Endodermal cell (in vitro differentiated cells): Measurements from ENCODE around the gene ULBP2. TPM values are rescaled to one million over a fixed set of nuclear protein-coding genes. Genes with fewer than 3 reads are reported as not detected.

ENCODE experiments used
- DNase-seq: peaks from one replicate; pipeline ENCODE4 v3.0.0-alpha.2; 2017
- H3K27ac ChIP-seq: 2 replicates; pipeline ENCODE4 v1.5.1; 2013; ENCODE audit warnings: mild to moderate bottlenecking, low read depth, low read length, moderate library complexity
- H3K27me3 ChIP-seq: 2 replicates; pipeline ENCODE4 v1.6.1; 2013; ENCODE audit warnings: mild to moderate bottlenecking, low read length, moderate library complexity; ENCODE audit not compliant: insufficient read depth, control insufficient read depth, poor library complexity, severe bottlenecking
- H3K36me3 ChIP-seq: 2 replicates; pipeline ENCODE4 v1.7.0; 2013; ENCODE audit warnings: mild to moderate bottlenecking, low read length, moderate library complexity; ENCODE audit not compliant: control insufficient read depth, insufficient read depth
- H3K4me1 ChIP-seq: one replicate; pipeline ENCODE4 v1.7.0; 2013; ENCODE audit warnings: low read length; ENCODE audit not compliant: control insufficient read depth, insufficient read depth
- H3K4me3 ChIP-seq: 2 replicates; pipeline ENCODE4 v1.5.1; 2013; ENCODE audit warnings: mild to moderate bottlenecking, low read length, moderate library complexity
- H3K9ac ChIP-seq: 2 replicates; pipeline ENCODE4 v1.6.1; 2013; ENCODE audit warnings: mild to moderate bottlenecking, low read length, moderate library complexity; ENCODE audit not compliant: poor library complexity, severe bottlenecking; ENCODE audit errors: extremely low read depth
- H3K9me3 ChIP-seq: 2 replicates; pipeline ENCODE4 v1.6.1; 2013; ENCODE audit warnings: mild to moderate bottlenecking, low read length, moderate library complexity; ENCODE audit not compliant: control insufficient read depth
- H3K27ac Mint-ChIP-seq: 2 replicates; pipeline ENCODE4 v1.8.0; 2020; ENCODE audit warnings: mixed read lengths
- H3K27me3 Mint-ChIP-seq: 2 replicates; pipeline ENCODE4 v1.8.0; 2021; ENCODE audit warnings: mild to moderate bottlenecking, mixed read lengths; ENCODE audit not compliant: insufficient read depth
- H3K36me3 Mint-ChIP-seq: 2 replicates; pipeline ENCODE4 v1.8.0; 2020; ENCODE audit warnings: low read depth, mixed read lengths
- H3K4me1 Mint-ChIP-seq: 2 replicates; pipeline ENCODE4 v1.8.0; 2020; ENCODE audit warnings: mixed read lengths
- H3K4me3 Mint-ChIP-seq: 2 replicates; pipeline ENCODE4 v1.8.0; 2020; ENCODE audit warnings: mild to moderate bottlenecking, moderate library complexity, mixed read lengths
- H3K9me3 Mint-ChIP-seq: 2 replicates; pipeline ENCODE4 v1.8.0; 2020; ENCODE audit warnings: mild to moderate bottlenecking, mixed read lengths
- WGBS, 2 experiments: methylation state at CpG; one replicate each; pipeline versions ENCODE4 v1.1.5 to v1.1.7; 2013; ENCODE audit warnings: missing lambda C conversion rate in 2 of 2, mixed read lengths in 1 of 2; ENCODE audit not compliant: insufficient coverage in 1 of 2, insufficient read length in 1 of 2; 5-methylcytosine and 5-hydroxymethylcytosine counted together
- total RNA-seq, 2 donors: library from RNA; stranded (reverse); fragmentation: NEBNext Ultra II Directional in 1 of 2; extraction: Animal tissue kit (Norgen Biotek cat#: 25700) in 1 of 2; gene quantifications; 2 replicates in 1 of 2; 3 replicates in 1 of 2; pipeline ENCODE4 v1.2.1, GENCODE V29; 2021
- TF ChIP-seq, protein P1 (sequence below): fragments of 200-600 bp; sonication (generic); conservative IDR thresholded peaks from 2 replicates; pipeline ENCODE4 v1.5.0; 2021; ENCODE audit warnings: antibody characterized with exemption, mild to moderate bottlenecking

Gene ULBP2
- total RNA-seq, 2 donors from 2014 or later, result 0.20 TPM; not detected in 1

DNA sequence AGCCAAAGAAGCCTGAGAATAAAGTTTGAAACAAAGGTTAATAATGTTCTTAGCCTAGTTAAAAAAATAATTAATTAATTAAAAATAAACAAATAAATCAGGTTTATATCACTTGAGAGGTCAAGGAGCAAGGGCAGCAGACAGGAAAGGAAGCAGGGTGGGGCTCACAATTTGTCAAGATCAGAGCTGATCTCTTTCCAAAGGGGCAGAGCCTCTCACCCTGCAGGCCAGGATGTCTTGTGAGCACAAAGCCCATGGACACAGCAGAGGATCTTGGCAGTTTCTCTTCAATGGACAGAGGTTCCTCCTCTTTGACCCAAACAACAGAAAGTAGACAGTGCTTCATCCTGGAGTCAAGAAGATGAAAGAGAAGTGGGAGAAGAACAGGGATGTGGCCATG lies 36.8 kb downstream of the ULBP2 start:
- Mint-ChIP-seq H3K9me3 (no peaks in the 10 kb centered on the region), H3K27ac (no peak overlapping the region), H3K4me1 (peaks cover 1% of the 10 kb centered on the region), H3K4me3 (no peak overlapping the region), H3K27me3 (peaks cover 98% of the 10 kb centered on the region), H3K36me3 (no peaks in the 10 kb centered on the region)
- DNase-seq, result no peak
- Histone ChIP-seq H3K27ac (no peak overlapping the region), H3K4me1 (no peaks in the 10 kb centered on the region), H3K9me3 (no peaks in the 10 kb centered on the region), H3K27me3 (peaks cover 97% of the 10 kb centered on the region), H3K9ac (no peak overlapping the region), H3K4me3 (no peak overlapping the region), H3K36me3 (no peaks in the 10 kb centered on the region)
- TF ChIP-seq, protein P1, sequence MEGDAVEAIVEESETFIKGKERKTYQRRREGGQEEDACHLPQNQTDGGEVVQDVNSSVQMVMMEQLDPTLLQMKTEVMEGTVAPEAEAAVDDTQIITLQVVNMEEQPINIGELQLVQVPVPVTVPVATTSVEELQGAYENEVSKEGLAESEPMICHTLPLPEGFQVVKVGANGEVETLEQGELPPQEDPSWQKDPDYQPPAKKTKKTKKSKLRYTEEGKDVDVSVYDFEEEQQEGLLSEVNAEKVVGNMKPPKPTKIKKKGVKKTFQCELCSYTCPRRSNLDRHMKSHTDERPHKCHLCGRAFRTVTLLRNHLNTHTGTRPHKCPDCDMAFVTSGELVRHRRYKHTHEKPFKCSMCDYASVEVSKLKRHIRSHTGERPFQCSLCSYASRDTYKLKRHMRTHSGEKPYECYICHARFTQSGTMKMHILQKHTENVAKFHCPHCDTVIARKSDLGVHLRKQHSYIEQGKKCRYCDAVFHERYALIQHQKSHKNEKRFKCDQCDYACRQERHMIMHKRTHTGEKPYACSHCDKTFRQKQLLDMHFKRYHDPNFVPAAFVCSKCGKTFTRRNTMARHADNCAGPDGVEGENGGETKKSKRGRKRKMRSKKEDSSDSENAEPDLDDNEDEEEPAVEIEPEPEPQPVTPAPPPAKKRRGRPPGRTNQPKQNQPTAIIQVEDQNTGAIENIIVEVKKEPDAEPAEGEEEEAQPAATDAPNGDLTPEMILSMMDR, result no peak

DNA sequence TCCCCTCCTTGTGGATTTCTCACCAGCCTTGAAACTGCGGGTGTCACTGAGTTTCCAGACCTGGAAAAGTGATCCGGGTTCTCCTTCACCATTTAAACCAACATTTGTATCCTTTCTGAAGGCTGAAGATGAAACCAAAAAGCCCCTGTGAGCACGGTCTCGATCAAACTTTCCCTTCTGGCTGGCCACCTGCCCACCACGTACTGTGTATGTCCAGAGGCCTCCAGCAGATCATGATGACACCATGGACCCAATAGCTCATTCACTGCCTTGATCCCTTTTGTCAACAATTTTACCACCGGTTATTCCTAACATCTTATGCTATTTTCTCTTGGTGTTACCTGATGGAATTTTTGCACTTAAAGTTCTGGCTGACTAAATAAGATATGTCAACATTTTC lies 37.5 kb downstream of the ULBP2 start:
- TF ChIP-seq, protein P1, result no peak
- H3K4me3 Mint-ChIP-seq, result no peak overlapping the region
- Histone ChIP-seq H3K9ac (no peak overlapping the region), H3K27me3 (peaks cover 97% of the 10 kb centered on the region), H3K9me3 (no peaks in the 10 kb centered on the region), H3K36me3 (no peaks in the 10 kb centered on the region), H3K4me3 (no peak overlapping the region), H3K4me1 (no peaks in the 10 kb centered on the region), H3K27ac (no peak overlapping the region)
- WGBS, 2 experiments, result 81 to 84% methylated on average over 3 to 6 of the region's 6 CpGs
- peaks cover 97% of the 10 kb centered on the region for H3K27me3 Mint-ChIP-seq
- no peak for DNase-seq
- H3K36me3 Mint-ChIP-seq, result no peaks in the 10 kb centered on the region
- peaks cover 1% of the 10 kb centered on the region for H3K4me1 Mint-ChIP-seq
- H3K27ac Mint-ChIP-seq, result no peak overlapping the region
- no peaks in the 10 kb centered on the region for H3K9me3 Mint-ChIP-seq

DNA sequence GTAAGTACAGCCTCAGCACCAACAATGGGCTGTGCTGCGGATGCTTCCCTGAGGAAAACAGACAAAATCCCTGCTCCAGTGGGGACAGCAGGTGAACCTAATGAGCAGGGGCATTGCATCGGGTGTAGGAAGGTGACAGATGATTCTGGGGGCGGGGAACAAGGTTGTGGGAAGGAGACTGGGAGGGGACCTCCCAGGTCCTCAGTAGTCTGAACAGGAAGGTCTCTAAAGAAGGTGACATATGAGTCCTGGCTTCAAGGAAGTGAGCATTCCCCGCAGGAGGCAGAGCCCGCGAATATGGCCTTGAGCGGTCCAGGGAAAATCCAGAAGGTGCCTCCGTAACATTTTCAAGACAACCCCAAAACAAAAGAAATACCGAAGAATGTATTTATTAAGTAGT lies 41.3 kb downstream of the ULBP2 start:
- DNase-seq, result no peak
- no peak overlapping the region for H3K4me3 ChIP-seq
- Mint-ChIP-seq H3K4me1 (peaks cover 1% of the 10 kb centered on the region), H3K27me3 (peaks cover 97% of the 10 kb centered on the region), H3K36me3 (no peaks in the 10 kb centered on the region), H3K9me3 (no peaks in the 10 kb centered on the region), H3K27ac (no peak overlapping the region), H3K4me3 (no peak overlapping the region)
- H3K9me3 ChIP-seq, result peaks cover 8% of the 10 kb centered on the region
- H3K9ac ChIP-seq, result no peak overlapping the region
- TF ChIP-seq, protein P1, result no peak
- peaks cover 97% of the 10 kb centered on the region for H3K27me3 ChIP-seq
- no peak overlapping the region for H3K27ac ChIP-seq
- H3K36me3 ChIP-seq, result no peaks in the 10 kb centered on the region
- 7 to 10% methylated on average over 3 to 7 of the region's 9 CpGs for WGBS, 2 experiments
- no peaks in the 10 kb centered on the region for H3K4me1 ChIP-seq
